HG03575 (cell line): ENCODE data around the gene SSC5D.

Experiments used
- ATAC-seq: cut with Tn5 transposase; IDR thresholded peaks from one replicate; pipeline ENCODE4 v1.9.1; 2021; ENCODE audit not compliant: unreplicated experiment, insufficient number of reproducible peaks, low FRiP score; ENCODE audit errors: extremely low read depth

The SSC5D gene

GRCh38 chr19:55467236-55468053 is 20.8 kb upstream of the SSC5D start:
- no peak for ATAC-seq

DNA sequence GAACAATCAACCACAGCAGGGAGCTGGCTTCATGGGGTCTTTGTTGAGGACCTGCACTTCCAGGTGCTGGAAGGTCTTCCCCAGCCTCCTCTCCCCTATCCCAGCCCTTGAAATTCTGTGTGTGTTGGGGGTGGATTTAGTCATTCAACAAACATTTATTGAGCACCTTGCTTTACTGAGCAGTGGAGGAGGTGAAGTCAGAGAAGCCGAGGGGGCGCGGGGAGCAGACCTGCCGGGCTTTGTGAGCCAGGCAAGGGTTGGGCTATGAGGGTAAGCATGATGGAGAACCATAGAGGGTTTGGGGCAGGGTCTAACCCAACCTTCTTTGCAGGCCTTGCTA is 20.2 kb upstream of the SSC5D start:
- no peak for ATAC-seq

DNA sequence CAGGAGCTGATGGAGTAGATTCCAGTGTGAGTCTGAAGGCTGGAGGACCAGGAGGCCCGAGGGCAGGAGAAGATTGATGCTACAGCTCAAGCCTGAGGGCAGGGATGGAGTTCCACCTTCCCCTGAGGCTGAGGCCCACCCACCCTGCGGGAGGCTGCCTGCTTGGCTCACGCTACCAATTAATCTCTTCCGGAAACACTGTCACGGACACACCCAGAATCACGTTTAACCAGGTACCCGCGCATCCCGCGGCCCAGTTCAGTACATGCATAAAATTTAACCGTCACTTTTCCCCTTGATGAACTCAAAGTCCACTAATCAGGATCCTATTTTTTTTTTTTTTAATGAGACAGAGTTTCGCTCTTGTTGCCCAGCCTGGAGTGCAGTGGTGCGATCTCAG is 17.0 kb upstream of the SSC5D start:
- ATAC-seq = no peak

- no peak for ATAC-seq
Measured at GRCh38 chr19:55472463-55472862, 15.8 kb upstream of the SSC5D start.

- no peak for ATAC-seq
Measured at GRCh38 chr19:55473225-55474012, 14.8 kb upstream of the SSC5D start.

DNA sequence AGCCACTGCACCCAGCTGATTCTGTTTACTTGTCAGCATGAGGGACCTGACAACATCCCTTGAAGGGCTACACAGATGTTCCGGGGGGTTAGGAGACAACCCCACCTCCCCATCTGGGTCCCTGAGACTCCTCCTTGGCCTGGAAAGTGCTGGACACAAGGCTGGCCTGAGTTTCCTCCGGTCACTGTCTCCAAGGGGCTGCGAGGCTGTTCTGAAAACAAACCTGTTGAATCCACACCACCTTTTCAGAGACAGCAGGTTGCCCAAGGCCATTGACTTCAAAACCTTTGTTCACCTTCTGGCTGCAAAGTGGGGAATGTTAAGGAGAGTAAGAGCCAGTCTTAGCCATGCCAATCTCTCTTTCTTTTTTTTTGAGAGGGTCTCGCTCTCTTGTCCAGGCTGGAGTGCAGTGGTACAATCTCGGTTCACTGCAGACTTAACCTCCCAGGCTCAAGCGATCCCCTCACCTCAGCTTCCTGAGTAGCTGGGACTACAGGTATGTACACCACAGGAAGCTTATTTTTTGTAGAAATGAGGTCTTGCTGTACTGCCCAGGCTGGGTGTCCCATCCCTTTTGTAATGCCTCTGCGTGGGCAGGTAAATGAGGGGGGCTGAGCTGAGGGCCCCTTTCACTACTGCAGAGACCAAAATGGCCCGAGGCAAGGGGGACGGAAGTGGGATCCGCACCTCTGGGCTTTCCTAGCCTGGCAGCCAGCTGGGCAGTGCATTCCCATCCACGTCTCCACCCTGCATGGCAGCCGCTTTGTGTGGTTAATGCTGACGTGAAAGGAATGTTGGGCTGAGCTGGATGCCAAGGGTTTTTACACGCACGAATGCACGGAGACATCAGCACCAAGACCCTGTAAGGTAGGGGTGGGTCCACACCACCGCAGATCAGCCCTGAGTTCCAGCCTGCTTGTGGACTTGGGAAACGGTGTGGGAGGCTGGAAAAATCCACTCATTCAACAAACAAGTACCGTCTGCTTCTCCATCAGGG is 13.7 kb upstream of the SSC5D start:
- ATAC-seq = no peak

DNA sequence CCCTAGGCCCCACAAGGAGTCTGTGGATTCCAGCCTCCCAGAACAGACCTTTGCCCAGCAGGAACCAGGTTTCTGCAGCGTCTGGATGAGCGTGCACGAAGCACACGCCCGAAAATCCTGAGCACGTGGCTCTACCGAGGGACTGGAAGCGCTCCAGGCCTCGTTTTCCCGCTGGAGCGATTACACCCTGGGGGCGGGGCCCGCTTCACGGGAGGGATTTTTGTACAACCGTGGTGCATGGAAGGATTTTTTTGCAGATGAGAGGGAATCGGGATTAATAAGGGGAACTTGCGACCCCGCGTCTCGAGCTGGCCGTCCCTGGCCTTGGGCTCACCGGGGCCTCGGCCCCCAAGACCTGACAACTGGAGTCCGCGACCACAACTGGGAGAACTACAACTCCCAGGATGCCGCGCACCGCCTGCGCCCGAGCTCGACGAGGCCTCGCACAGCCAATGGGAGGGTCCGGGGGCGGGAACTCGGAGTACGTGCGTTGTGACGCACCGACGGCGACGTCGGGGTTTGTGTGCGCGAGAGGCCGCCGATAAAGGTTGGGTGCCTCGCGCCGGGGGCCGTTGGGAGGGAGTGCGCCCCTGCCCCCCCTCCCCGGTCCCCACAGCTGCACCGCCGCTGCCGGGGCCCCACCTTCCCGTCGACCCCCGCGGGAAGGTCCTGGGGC is 12.0 kb upstream of the SSC5D start, which contains the start of gene ZNF628:
TSS of gene ZNF628 (plus strand) at position 518 of the 676 bp plus-strand sequence. CDS start 3,294 bp downstream, outside the sequence.
- peak; percentile 33 for ATAC-seq

GRCh38 chr19:55477905-55478304 is 10.3 kb upstream of the SSC5D start:
- ATAC-seq = no peak

DNA sequence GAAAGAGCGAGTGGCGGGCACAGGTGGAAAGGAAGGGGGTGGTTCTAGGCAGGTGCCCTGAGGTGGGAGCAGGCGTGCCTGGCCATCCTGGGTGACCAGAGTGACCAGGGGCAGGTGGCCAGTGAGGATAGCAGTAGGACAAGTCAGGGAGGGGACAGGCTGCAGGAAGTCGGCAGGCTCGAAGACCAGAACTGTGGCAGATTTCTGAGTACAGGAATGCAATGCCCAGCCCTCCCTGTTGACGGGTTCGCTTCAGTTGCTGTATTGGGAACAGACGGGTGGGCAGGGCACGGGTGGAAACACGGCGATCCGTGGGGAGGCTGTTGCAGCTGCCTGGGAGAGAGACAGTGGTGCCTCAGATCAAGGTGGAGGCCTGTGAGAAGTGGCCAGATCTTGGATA is 9.9 kb upstream of the SSC5D start:
- no peak for ATAC-seq

- no peak for ATAC-seq
Measured at GRCh38 chr19:55479045-55479444, 9.2 kb upstream of the SSC5D start.

DNA sequence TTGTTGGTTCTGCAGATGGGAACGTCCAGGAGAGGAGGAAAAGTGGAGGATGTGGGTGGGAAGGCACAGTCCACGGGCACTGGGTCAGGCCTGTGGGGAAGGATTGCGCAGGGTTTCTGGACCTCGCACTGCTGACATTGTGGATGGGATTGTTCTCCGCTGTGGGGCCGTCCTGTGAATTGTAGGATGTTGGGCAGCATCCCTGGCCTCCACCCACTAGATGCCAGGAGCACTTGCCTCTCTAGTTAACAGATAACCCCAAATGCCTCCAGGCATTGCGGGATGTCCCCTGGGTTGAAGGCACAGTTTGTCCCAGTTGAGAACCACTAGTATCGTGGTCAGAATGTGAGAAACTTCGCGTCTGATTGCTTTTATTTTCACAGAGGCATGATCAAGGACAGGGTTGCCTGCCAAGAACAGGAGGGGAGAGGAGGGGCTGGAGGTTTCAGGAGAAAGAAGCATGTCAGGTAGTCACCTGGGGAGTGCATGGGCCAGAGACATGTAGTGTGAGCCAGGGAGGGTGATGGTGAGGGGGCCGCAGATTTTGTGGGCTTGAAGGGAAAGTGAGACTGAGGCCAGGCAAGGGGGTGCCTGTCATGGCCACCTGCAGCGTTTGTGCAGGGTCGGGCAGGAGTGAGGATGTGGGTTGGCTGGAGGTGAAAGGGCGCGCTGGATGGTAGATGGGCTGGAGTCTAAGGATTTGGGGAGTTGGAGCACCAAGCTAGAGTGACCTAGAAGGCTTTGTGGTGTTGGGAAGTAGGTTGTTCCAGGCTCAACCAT is 8.6 kb upstream of the SSC5D start:
- ATAC-seq = no peak

GRCh38 chr19:55481148-55481793 is 7.0 kb upstream of the SSC5D start:
- ATAC-seq = no peak

DNA sequence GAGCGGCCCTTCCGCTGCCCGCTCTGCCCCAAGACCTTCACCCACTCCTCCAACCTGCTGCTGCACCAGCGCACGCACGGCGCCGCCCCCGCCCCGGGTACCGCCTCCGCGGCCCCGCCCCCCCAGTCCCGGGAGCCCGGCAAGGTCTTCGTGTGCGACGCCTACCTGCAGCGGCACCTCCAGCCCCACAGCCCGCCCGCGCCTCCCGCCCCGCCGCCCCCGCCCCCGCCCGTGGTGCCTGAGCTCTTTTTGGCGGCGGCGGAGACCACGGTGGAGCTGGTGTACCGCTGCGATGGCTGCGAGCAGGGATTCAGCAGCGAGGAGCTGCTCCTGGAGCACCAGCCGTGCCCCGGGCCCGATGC is 6.5 kb upstream of the SSC5D start:
- no peak for ATAC-seq

- no peak for ATAC-seq
Measured at GRCh38 chr19:55482156-55482961, 5.9 kb upstream of the SSC5D start.

- no peak for ATAC-seq
Measured at GRCh38 chr19:55482967-55483705, 5.1 kb upstream of the SSC5D start.
